Lung (tissue), 12 donors: ENCODE results near the gene SFXN3. TPM values are rescaled to one million over a fixed set of nuclear protein-coding genes. Genes with fewer than 3 reads are reported as not detected.

Experiments
- ATAC-seq: fragments of 200-7000 bp; cut with Tn5 transposase; one replicate; pipeline ENCODE4 v1.9.1; 2020; ENCODE audit warnings: moderate number of reproducible peaks; ENCODE audit not compliant: insufficient read depth, low FRiP score
- DNase-seq, 3 donors: peaks; one replicate each; pipeline ENCODE4 v3.0.0-alpha.2; 2013 to 2017
- H3K27ac ChIP-seq, 2 donors: one replicate each; pipeline ENCODE4 v1.5.1; 2013; ENCODE audit warnings: mild to moderate bottlenecking in 2 of 2, moderate library complexity in 2 of 2, control low read depth in 1 of 2, inconsistent platforms in 1 of 2, low read depth in 1 of 2, low read length in 1 of 2
- H3K27me3 ChIP-seq, 3 donors: one replicate each; pipeline ENCODE4 v1.5.1; 2013; ENCODE audit warnings: low read length in 2 of 3; ENCODE audit not compliant: control insufficient read depth in 3 of 3, insufficient read depth in 3 of 3
- H3K36me3 ChIP-seq, 4 donors: one replicate each; pipeline ENCODE4 v1.5.1; 2013; ENCODE audit warnings: low read length in 4 of 4, mild to moderate bottlenecking in 1 of 4, moderate library complexity in 1 of 4; ENCODE audit not compliant: control insufficient read depth in 4 of 4, insufficient read depth in 4 of 4
- H3K4me1 ChIP-seq, 5 donors: one replicate each; pipeline ENCODE4 v1.5.1; 2013; ENCODE audit warnings: low read length in 5 of 5, mild to moderate bottlenecking in 2 of 5, moderate library complexity in 1 of 5; ENCODE audit not compliant: control insufficient read depth in 5 of 5, insufficient read depth in 5 of 5
- H3K4me3 ChIP-seq: one replicate; pipeline ENCODE4 v1.5.1; 2013; ENCODE audit warnings: mild to moderate bottlenecking, control low read depth, moderate library complexity
- H3K9ac ChIP-seq, 2 donors: one replicate each; pipeline ENCODE4 v1.5.1; 2013; ENCODE audit warnings: low read length in 2 of 2, control low read depth in 1 of 2; ENCODE audit not compliant: insufficient read depth in 1 of 2
- H3K9me3 ChIP-seq, 4 donors: one replicate each; pipeline ENCODE4 v1.5.1; 2013; ENCODE audit warnings: low read length in 3 of 4, mild to moderate bottlenecking in 1 of 4, moderate library complexity in 1 of 4; ENCODE audit not compliant: control insufficient read depth in 4 of 4, insufficient read depth in 3 of 4
- WGBS, 2 donors: extraction: QIAGEN DNeasy Blood & Tissue Kit; methylation state at CpG; one replicate each; pipeline ENCODE4 v1.1.7; 2013; 5-methylcytosine and 5-hydroxymethylcytosine counted together
- polyA plus RNA-seq, 2 donors: library from polyadenylated mRNA; stranded (reverse); fragments of 200-250 nt; gene quantifications; one replicate each; pipeline ENCODE4 v1.2.1, GENCODE V29; 2013
- total RNA-seq, 2 donors: library from RNA; depleted of rRNA in 1 of 2; stranded (reverse); fragments of >200 nt in 1 of 2; gene quantifications; one replicate each; pipeline ENCODE4 v1.2.1, GENCODE V29; 2014 to 2021
- TF ChIP-seq, protein P1 (sequence below): IDR thresholded peaks from 2 replicates; pipeline ENCODE4 v1.5.1; 2012; ENCODE audit warnings: mild to moderate bottlenecking; ENCODE audit errors: control extremely low read depth, extremely low read depth
- donor health status: control.
- donor health status: control.
- donor health status: Bipolar disorder and iron deficiency.
- donor health status: healthy.
- donor health status: DM: yes; HTN: yes; CAD: no.

The SFXN3 gene
- total and polyA plus RNA-seq, 4 donors = 36.4 to 95.8 (median 39.6) TPM

DNA sequence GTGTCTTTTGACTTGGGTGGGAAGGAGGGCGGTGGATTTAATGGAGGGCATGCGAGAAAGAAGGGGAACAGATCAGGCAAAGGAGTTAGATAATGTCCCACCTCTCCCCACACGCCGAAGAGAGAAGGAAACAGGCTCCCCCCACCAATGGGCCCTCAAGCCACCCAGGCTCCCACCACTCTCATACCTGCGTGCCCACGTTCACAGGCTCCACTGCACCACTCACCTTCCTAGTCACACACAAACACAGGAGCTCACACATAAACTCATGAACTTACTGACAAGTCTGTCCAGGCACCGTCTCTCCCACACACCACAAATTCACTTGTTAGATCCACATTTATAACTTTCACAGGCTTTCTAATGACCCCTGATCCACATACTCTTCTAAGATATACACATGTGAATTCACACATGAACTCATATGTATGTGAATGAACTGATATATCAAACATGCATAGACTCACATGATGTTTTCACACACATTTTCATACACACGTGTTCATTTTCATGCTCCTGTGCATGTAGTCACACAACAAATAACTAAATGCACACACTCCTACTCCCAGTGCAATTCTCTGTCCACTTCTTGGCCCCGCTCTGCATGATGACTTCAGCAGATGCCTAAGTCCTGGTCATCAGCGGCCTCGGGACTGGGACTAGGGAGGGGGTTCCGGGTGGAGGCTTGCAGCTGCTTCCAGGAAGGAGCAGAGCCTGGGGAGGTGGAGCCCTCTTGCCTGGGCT, 29.9 kb upstream of the SFXN3 start:
- no peaks in the 10 kb centered on the region for H3K27me3 ChIP-seq
- peak overlapping the region; percentile 93 to 100 for H3K27ac ChIP-seq
- WGBS, 2 donors = 24 to 27% methylated on average over 12 of the region's 12 CpGs
- no peaks in the 10 kb centered on the region for H3K9me3 ChIP-seq
- H3K4me3 ChIP-seq = peak overlapping the region; percentile 69
- H3K36me3 ChIP-seq = peaks cover 0 to 40% (median 23%) of the 10 kb centered on the region in 4 donors
- peak overlapping the region; percentile 80 to 90 for H3K9ac ChIP-seq
- TF ChIP-seq, protein P1, sequence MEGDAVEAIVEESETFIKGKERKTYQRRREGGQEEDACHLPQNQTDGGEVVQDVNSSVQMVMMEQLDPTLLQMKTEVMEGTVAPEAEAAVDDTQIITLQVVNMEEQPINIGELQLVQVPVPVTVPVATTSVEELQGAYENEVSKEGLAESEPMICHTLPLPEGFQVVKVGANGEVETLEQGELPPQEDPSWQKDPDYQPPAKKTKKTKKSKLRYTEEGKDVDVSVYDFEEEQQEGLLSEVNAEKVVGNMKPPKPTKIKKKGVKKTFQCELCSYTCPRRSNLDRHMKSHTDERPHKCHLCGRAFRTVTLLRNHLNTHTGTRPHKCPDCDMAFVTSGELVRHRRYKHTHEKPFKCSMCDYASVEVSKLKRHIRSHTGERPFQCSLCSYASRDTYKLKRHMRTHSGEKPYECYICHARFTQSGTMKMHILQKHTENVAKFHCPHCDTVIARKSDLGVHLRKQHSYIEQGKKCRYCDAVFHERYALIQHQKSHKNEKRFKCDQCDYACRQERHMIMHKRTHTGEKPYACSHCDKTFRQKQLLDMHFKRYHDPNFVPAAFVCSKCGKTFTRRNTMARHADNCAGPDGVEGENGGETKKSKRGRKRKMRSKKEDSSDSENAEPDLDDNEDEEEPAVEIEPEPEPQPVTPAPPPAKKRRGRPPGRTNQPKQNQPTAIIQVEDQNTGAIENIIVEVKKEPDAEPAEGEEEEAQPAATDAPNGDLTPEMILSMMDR = no peak
- DNase-seq (peak; percentile 92 to 95 (median 94)), ATAC-seq (peak; percentile 9)
- H3K4me1 ChIP-seq = peaks cover 6 to 51% (median 28%) of the 10 kb centered on the region in 5 donors

DNA sequence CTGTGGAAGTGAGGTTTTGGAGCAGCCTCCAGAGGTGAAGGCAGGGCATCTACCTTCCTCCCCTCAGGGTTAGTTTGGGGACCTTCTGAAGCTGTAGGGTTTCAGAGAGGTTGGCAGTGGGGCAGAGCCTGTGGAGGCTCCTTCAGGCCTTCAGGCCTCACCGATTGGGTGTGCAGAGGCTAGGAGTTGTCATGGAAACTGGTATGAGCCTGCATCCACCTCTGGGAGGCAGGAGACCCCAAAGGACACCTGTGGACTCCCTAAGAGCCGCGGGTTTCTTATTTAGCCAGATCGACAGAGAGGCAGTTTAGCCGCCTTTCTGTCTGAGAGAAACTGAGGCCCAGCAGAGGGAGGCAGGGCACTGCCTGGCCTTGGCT, 29.4 kb upstream of the SFXN3 start:
- Histone ChIP-seq H3K9me3 (no peaks in the 10 kb centered on the region), H3K36me3 (peaks cover 0 to 42% (median 26%) of the 10 kb centered on the region in 4 donors), H3K27me3 (no peaks in the 10 kb centered on the region), H3K4me1 (peaks cover 6 to 52% (median 27%) of the 10 kb centered on the region in 5 donors), H3K27ac (peak overlapping the region; percentile 88 to 100), H3K4me3 (no peak overlapping the region), H3K9ac (peak overlapping the region; percentile 26 to 90)
- ATAC-seq (no peak), DNase-seq (no peak)
- WGBS, 2 donors = 61 to 66% methylated on average over 5 of the region's 5 CpGs
- TF ChIP-seq, protein P1 = no peak

DNA sequence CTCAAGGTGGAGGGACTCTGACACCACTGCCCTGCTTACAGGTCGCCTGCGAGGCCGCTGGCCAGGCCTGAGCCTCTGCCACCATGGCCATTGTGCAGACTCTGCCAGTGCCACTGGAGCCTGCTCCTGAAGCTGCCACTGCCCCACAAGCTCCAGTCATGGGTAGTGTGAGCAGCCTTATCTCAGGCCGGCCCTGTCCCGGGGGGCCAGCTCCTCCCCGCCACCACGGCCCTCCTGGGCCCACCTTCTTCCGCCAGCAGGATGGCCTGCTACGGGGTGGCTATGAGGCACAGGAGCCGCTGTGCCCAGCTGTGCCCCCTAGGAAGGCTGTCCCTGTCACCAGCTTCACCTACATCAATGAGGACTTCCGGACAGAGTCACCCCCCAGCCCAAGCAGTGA, 28.6 kb upstream of the SFXN3 start:
- peak overlapping the region in 1 of 2 donors; percentile 90 for H3K9ac ChIP-seq
- H3K36me3 ChIP-seq = peaks cover 0 to 42% (median 30%) of the 10 kb centered on the region in 4 donors
- peak overlapping the region; percentile 88 to 100 for H3K27ac ChIP-seq
- WGBS, 2 donors = 84 to 92% methylated on average over 11 of the region's 11 CpGs
- H3K4me3 ChIP-seq = no peak overlapping the region
- TF ChIP-seq, protein P1 = no peak
- DNase-seq = no peak
- H3K9me3 ChIP-seq = no peaks in the 10 kb centered on the region
- peaks cover 6 to 53% (median 26%) of the 10 kb centered on the region in 5 donors for H3K4me1 ChIP-seq
- H3K27me3 ChIP-seq = no peaks in the 10 kb centered on the region
- no peak for ATAC-seq
